SK-N-SH (cell line): ENCODE data around the gene FKBP4. TPM values are rescaled to one million over a fixed set of nuclear protein-coding genes. Genes with fewer than 3 reads are reported as not detected.

Experiments used
- CTCF ChIA-PET: fragments of 300-600, 350-600 bp; formaldehyde crosslinking; extraction: SDS; loops from one replicate; lab custom pipeline; 2021; lab: Yijun Ruan, JAX
- POLR2A ChIA-PET: fragments of 350-600 bp; sonication (Branson Sonifier 250); formaldehyde crosslinking; extraction: SDS; loops from one replicate; lab custom pipeline; 2020; ENCODE audit warnings: antibody characterized with exemption, inconsistent platforms; lab: Yijun Ruan, JAX
- DNase-seq: peaks from one replicate; pipeline ENCODE4 v3.0.0; 2012
- H2AFZ ChIP-seq: fragments of 200-600 bp; sonication (generic); 2 replicates; pipeline ENCODE4 v1.8.1; 2016; ENCODE audit warnings: antibody characterized with exemption, mild to moderate bottlenecking, low read depth
- H3F3A ChIP-seq: fragments of 200-600 bp; sonication (generic); replicated peaks from 2 replicates; pipeline ENCODE3; 2016; ENCODE audit warnings: antibody characterized with exemption, mild to moderate bottlenecking; ENCODE audit not compliant: insufficient read depth
- H3K27ac ChIP-seq, 2 experiments: fragments of 200-500 bp in 1 of 2; fragments of 200-600 bp in 1 of 2; sonication (Bioruptor generic) in 1 of 2; sonication (generic), shearing (Covaris generic) in 1 of 2; 2 replicates each; pipeline versions ENCODE4 v1.5.1 to v1.6.1; 2014 to 2016; ENCODE audit warnings: low read depth in 2 of 2, inconsistent platforms in 1 of 2, low read length in 1 of 2, mild to moderate bottlenecking in 1 of 2, mixed read lengths in 1 of 2
- H3K27me3 ChIP-seq: fragments of 200-600 bp; sonication (generic), shearing (Covaris generic); 2 replicates; pipeline ENCODE4 v1.6.1; 2016; ENCODE audit warnings: mixed run types; ENCODE audit not compliant: insufficient read depth
- H3K36me3 ChIP-seq, 2 experiments: fragments of 200-500 bp in 1 of 2; fragments of 200-600 bp in 1 of 2; sonication (Bioruptor generic) in 1 of 2; sonication (generic) in 1 of 2; replicated peaks in 1 of 2; 2 replicates each; pipeline versions ENCODE3 to v1.5.1; 2014 to 2016; ENCODE audit warnings: low read length in 1 of 2, mild to moderate bottlenecking in 1 of 2; ENCODE audit not compliant: insufficient read depth in 2 of 2, control insufficient read depth in 1 of 2
- H3K4me1 ChIP-seq, 2 experiments: fragments of 200-500 bp in 1 of 2; fragments of 200-600 bp in 1 of 2; sonication (Bioruptor generic) in 1 of 2; sonication (generic), shearing (Covaris generic) in 1 of 2; 2 replicates each; pipeline versions ENCODE4 v1.5.1 to v1.6.1; 2014 to 2016; ENCODE audit warnings: low read depth in 1 of 2, low read length in 1 of 2, mixed run types in 1 of 2; ENCODE audit not compliant: insufficient read depth in 2 of 2, control insufficient read depth in 1 of 2
- H3K4me2 ChIP-seq: fragments of 200-600 bp; sonication (generic), shearing (Covaris generic); 2 replicates; pipeline ENCODE4 v1.6.1; 2017; ENCODE audit warnings: mixed run types
- H3K4me3 ChIP-seq, 2 experiments: fragments of 200-500 bp in 1 of 2; fragments of 200-600 bp in 1 of 2; sonication (Bioruptor generic) in 1 of 2; sonication (generic), shearing (Covaris generic) in 1 of 2; 2 replicates each; pipeline versions ENCODE4 v1.5.1 to v1.8.1; 2014 to 2016; ENCODE audit warnings: low read depth in 2 of 2, inconsistent platforms in 1 of 2, low read length in 1 of 2, mild to moderate bottlenecking in 1 of 2, mixed read lengths in 1 of 2, moderate library complexity in 1 of 2
- H3K79me2 ChIP-seq: fragments of 200-600 bp; sonication (generic); 2 replicates; pipeline ENCODE4 v1.8.1; 2017; ENCODE audit warnings: mild to moderate bottlenecking; ENCODE audit not compliant: insufficient read depth
- H3K9ac ChIP-seq: fragments of 200-600 bp; sonication (generic); 2 replicates; pipeline ENCODE4 v1.6.1; 2017; ENCODE audit warnings: mixed run types
- H3K9me2 ChIP-seq: fragments of 200-600 bp; sonication (generic); 2 replicates; pipeline ENCODE4 v1.6.1; 2017; ENCODE audit warnings: mixed run types
- H3K9me3 ChIP-seq: fragments of 200-600 bp; sonication (generic); 2 replicates; pipeline ENCODE4 v1.6.1; 2017; ENCODE audit warnings: mixed run types, mild to moderate bottlenecking, moderate library complexity
- H4K20me1 ChIP-seq: fragments of 200-600 bp; sonication (generic); 2 replicates; pipeline ENCODE4 v1.6.1; 2017; ENCODE audit warnings: mild to moderate bottlenecking, mixed run types; ENCODE audit not compliant: insufficient read depth
- CHD2 ChIP-seq: fragments of 150-350 bp; IDR thresholded peaks from 2 replicates; pipeline ENCODE4 v1.6.1; 2018; ENCODE audit warnings: low read length; ENCODE audit not compliant: partially characterized antibody
- CTCF ChIP-seq: fragments of 200-600 bp; sonication (generic); IDR thresholded peaks from 2 replicates; pipeline ENCODE4 v1.6.1; 2017; ENCODE audit warnings: antibody characterized with exemption, mild to moderate bottlenecking, moderate library complexity
- ELF1 ChIP-seq: IDR thresholded peaks from 2 replicates; pipeline ENCODE4 v1.4.0; 2012
- EP300 ChIP-seq, 2 experiments: IDR thresholded peaks; 2 replicates each; pipeline versions ENCODE4 v1.4.0 to v1.6.1; 2012; ENCODE audit warnings: borderline replicate concordance in 1 of 2, low read depth in 1 of 2, low read length in 1 of 2
- EZH2phosphoT487 ChIP-seq: fragments of 200-600 bp; sonication (generic); IDR thresholded peaks from 2 replicates; pipeline ENCODE4 v1.6.1; 2017; ENCODE audit warnings: low read depth, mixed run types, mild to moderate bottlenecking, antibody characterized with exemption, moderate library complexity, borderline replicate concordance
- FOSL2 ChIP-seq: IDR thresholded peaks from 2 replicates; pipeline ENCODE4 v1.4.0; 2012; ENCODE audit warnings: low read depth, mild to moderate bottlenecking, moderate library complexity, borderline replicate concordance
- FOXJ3 ChIP-seq: sonication (generic); formaldehyde crosslinking; IDR thresholded peaks from 2 replicates; pipeline ENCODE4 v1.5.1; 2020; ENCODE audit warnings: mild to moderate bottlenecking, missing genetic modification reagents
- GABPA ChIP-seq: IDR thresholded peaks from 2 replicates; pipeline ENCODE4 v1.4.0; 2012; ENCODE audit warnings: low read depth, mild to moderate bottlenecking
- GATA2 ChIP-seq: sonication (generic); formaldehyde crosslinking; IDR thresholded peaks from 2 replicates; pipeline ENCODE4 v1.5.0; 2020; ENCODE audit warnings: mild to moderate bottlenecking, missing genetic modification reagents
- JUND ChIP-seq: IDR thresholded peaks from 2 replicates; pipeline ENCODE4 v1.4.0; 2012
- MEF2A ChIP-seq: IDR thresholded peaks from 2 replicates; pipeline ENCODE4 v1.4.0; 2012; ENCODE audit warnings: low read depth, borderline replicate concordance
- MXI1 ChIP-seq: IDR thresholded peaks from 2 replicates; pipeline ENCODE4 v1.6.1; 2012; ENCODE audit warnings: mild to moderate bottlenecking, low read depth, low read length, improper control_type of control experiment
- NRF1 ChIP-seq: IDR thresholded peaks from 2 replicates; pipeline ENCODE4 v1.6.1; 2012; ENCODE audit warnings: low read depth, mild to moderate bottlenecking, low read length
- PBX3 ChIP-seq: IDR thresholded peaks from 2 replicates; pipeline ENCODE4; 2012
- POLR2AphosphoS5 ChIP-seq: IDR thresholded peaks from 2 replicates; pipeline ENCODE4 v1.6.1; 2012; ENCODE audit warnings: low read depth, low read length
- RCOR1 ChIP-seq: fragments of 150-350 bp; IDR thresholded peaks from 2 replicates; pipeline ENCODE4 v1.6.1; 2017; ENCODE audit warnings: antibody characterized with exemption, low read length
- REST ChIP-seq: IDR thresholded peaks from 2 replicates; pipeline ENCODE4 v1.6.1; 2012; ENCODE audit warnings: mild to moderate bottlenecking, low read depth, low read length, moderate library complexity
- RFX5 ChIP-seq: IDR thresholded peaks from 2 replicates; pipeline ENCODE4 v1.6.1; 2012; ENCODE audit warnings: mild to moderate bottlenecking, improper control_type of control experiment, low read length
- SMC3 ChIP-seq: IDR thresholded peaks from 2 replicates; pipeline ENCODE4 v1.6.1; 2012; ENCODE audit warnings: low read depth, low read length, improper control_type of control experiment
- TEAD4 ChIP-seq: IDR thresholded peaks from 2 replicates; pipeline ENCODE4 v1.4.0; 2012; ENCODE audit warnings: mild to moderate bottlenecking, borderline replicate concordance; ENCODE audit not compliant: insufficient read depth
- USF1 ChIP-seq: IDR thresholded peaks from 2 replicates; pipeline ENCODE4 v1.4.0; 2012; ENCODE audit warnings: low read depth, borderline replicate concordance
- YY1 ChIP-seq: IDR thresholded peaks from 2 replicates; pipeline ENCODE4 v1.4.0; 2012; ENCODE audit warnings: low read depth, mild to moderate bottlenecking
- ZBTB33 ChIP-seq: IDR thresholded peaks from 2 replicates; pipeline ENCODE4 v1.4.0; 2012; ENCODE audit warnings: low read depth, borderline replicate concordance
- WGBS: methylation state at CpG from one replicate; pipeline ENCODE4 v1.1.6; 2017; ENCODE audit warnings: low lambda C conversion rate; 5-methylcytosine and 5-hydroxymethylcytosine counted together
- polyA plus RNA-seq, 3 experiments: library from polyadenylated mRNA; depleted of rRNA; stranded (reverse); fragments of >200 nt; gene quantifications; 2 replicates each; pipeline ENCODE4 v1.2.3, GENCODE V29; 2012

FKBP4 gene
- polyA plus RNA-seq, 1 of the 3 experiments (the other 2 are of a cell fraction) = 53.2 TPM

- TF ChIP-seq EP300 (IDR thresholded peaks at IDR 0.05; ENCODE audit: borderline replicate concordance in 1 of 2, low read depth in 1 of 2, low read length in 1 of 2) (peak in 1 of 2 experiments; percentile 58; a peak in 2 of 4 replicates), MEF2A (no peak), SMC3 (no peak), FOXJ3 (CRISPR knock-in tag) (no peak), CHD2 (peak; percentile 69), RFX5 (no peak), USF1 (no peak), RCOR1 (no peak), GATA2 (CRISPR knock-in tag) (no peak), TEAD4 (no peak), YY1 (no peak), ELF1 (no peak), JUND (no peak)
- TF ChIP-seq, all 33 proteins: peak for 6
Measured at GRCh38 chr12:2794736-2795289, at the start of gene FKBP4 (continued).

GRCh38 chr12:2745655-2746054 lies 49.1 kb upstream of the FKBP4 start:
- CTCF ChIA-PET = interaction anchor here (0.7 kb wide), 1 partner anchor 13 kb away, joined by 3 read pairs; no protein-coding TSS in a partner anchor
- H3K4me3 ChIP-seq = no peak overlapping the region
- H3K27me3 ChIP-seq = peaks cover 5% of the 10 kb centered on the region; the same call in 1 of the 2 replicates
- H3K9me2 ChIP-seq = no peaks in the 10 kb centered on the region
- POLR2A ChIA-PET = no interaction called here
- H3K79me2 ChIP-seq = no peaks in the 10 kb centered on the region
- H4K20me1 ChIP-seq = no peaks in the 10 kb centered on the region
- no peak overlapping the region for H3K27ac ChIP-seq
- H2AFZ ChIP-seq = no peak overlapping the region
- H3K36me3 ChIP-seq = no peaks in the 10 kb centered on the region
- H3K4me1 ChIP-seq = no peaks in the 10 kb centered on the region
- no peak for DNase-seq
- 15% methylated on average over 2 of the region's 2 CpGs for WGBS
- no peak overlapping the region for H3K9ac ChIP-seq
- H3F3A ChIP-seq = no peaks in the 10 kb centered on the region
- H3K9me3 ChIP-seq = no peaks in the 10 kb centered on the region; the same call in 1 of the 2 replicates
- no peak overlapping the region for H3K4me2 ChIP-seq
- no peak for TF ChIP-seq NRF1
- TF ChIP-seq CTCF = no peak
- no peak for TF ChIP-seq EP300 (IDR thresholded peaks at IDR 0.05; ENCODE audit: borderline replicate concordance in 1 of 2, low read depth in 1 of 2, low read length in 1 of 2)
- TF ChIP-seq JUND = no peak
- no peak for TF ChIP-seq GATA2 (CRISPR knock-in tag)
- no peak for TF ChIP-seq RCOR1
- TF ChIP-seq ZBTB33 = no peak
- no peak for TF ChIP-seq MXI1
- TF ChIP-seq TEAD4 = no peak
- no peak for TF ChIP-seq POLR2AphosphoS5
- no peak for TF ChIP-seq REST
- TF ChIP-seq EZH2phosphoT487 = no peak
- no peak for TF ChIP-seq GABPA
- no peak for TF ChIP-seq FOSL2
- TF ChIP-seq PBX3 = no peak
- TF ChIP-seq RFX5 = no peak
